ENCODE results near the gene TMEM232.

The TMEM232 gene

DNA sequence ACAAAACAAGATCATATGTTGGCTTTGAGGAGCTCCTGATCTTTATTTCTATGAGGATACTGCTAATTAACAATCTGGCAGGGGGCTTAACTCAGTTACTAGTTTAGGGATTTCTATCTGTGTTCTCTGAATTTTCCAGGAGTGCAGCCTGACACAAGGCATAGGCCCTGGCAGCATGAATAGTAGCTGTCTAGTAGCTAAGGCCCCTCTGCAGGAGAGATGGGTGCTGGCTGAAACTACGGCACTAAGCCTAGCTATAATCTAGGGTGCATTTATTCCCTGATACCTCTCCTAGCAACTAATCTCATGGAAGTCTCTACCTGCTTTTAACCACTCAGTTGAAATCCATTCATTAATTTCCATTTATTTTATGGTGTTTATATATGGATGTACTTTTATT, 268.2 kb downstream of the TMEM232 start:
- H3K27ac ChIP-seq, result no peak overlapping the region
- TF ChIP-seq, protein P1, sequence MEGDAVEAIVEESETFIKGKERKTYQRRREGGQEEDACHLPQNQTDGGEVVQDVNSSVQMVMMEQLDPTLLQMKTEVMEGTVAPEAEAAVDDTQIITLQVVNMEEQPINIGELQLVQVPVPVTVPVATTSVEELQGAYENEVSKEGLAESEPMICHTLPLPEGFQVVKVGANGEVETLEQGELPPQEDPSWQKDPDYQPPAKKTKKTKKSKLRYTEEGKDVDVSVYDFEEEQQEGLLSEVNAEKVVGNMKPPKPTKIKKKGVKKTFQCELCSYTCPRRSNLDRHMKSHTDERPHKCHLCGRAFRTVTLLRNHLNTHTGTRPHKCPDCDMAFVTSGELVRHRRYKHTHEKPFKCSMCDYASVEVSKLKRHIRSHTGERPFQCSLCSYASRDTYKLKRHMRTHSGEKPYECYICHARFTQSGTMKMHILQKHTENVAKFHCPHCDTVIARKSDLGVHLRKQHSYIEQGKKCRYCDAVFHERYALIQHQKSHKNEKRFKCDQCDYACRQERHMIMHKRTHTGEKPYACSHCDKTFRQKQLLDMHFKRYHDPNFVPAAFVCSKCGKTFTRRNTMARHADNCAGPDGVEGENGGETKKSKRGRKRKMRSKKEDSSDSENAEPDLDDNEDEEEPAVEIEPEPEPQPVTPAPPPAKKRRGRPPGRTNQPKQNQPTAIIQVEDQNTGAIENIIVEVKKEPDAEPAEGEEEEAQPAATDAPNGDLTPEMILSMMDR (IDR thresholded peaks at IDR 0.05), result no peak
- H3K4me1 ChIP-seq, result no peaks in the 10 kb centered on the region
- H3K9me3 ChIP-seq, result no peaks in the 10 kb centered on the region
- DNase-seq, result no peak
- H3K4me3 ChIP-seq, result no peak overlapping the region
- intact Hi-C loops (cut with DNase I; ENCODE audit: low total_unique reads), result no loop called here
- no peaks in the 10 kb centered on the region for H3K27me3 ChIP-seq
- H3K36me3 ChIP-seq, result no peaks in the 10 kb centered on the region

GRCh38 chr5:110442856-110443255, 283.6 kb downstream of the TMEM232 start:
- Histone ChIP-seq H3K36me3 (no peaks in the 10 kb centered on the region), H3K27me3 (no peaks in the 10 kb centered on the region), H3K4me1 (peaks cover 0 to 25% (median 4%) of the 10 kb centered on the region in 4 donors), H3K27ac (no peak overlapping the region), H3K9me3 (no peaks in the 10 kb centered on the region), H3K4me3 (no peak overlapping the region)
- TF ChIP-seq, protein P1 (IDR thresholded peaks at IDR 0.05), result no peak
- DNase-seq, result no peak
- intact Hi-C loops (cut with DNase I; ENCODE audit: low total_unique reads), result no loop called here

GRCh38 chr5:110441035-110441434, 285.4 kb downstream of the TMEM232 start:
- intact Hi-C loops (cut with DNase I; ENCODE audit: low total_unique reads), result no loop called here
- Histone ChIP-seq H3K9me3 (no peaks in the 10 kb centered on the region), H3K36me3 (no peaks in the 10 kb centered on the region), H3K4me3 (no peak overlapping the region), H3K4me1 (peaks cover 0 to 25% (median 4%) of the 10 kb centered on the region in 4 donors), H3K27ac (no peak overlapping the region), H3K27me3 (no peaks in the 10 kb centered on the region)
- TF ChIP-seq, protein P1 (IDR thresholded peaks at IDR 0.05), result peak in 1 of 2 experiments; percentile 14
- no peak for DNase-seq

GRCh38 chr5:110440058-110440457, 286.4 kb downstream of the TMEM232 start:
- Histone ChIP-seq H3K4me3 (no peak overlapping the region), H3K9me3 (no peaks in the 10 kb centered on the region), H3K27ac (peak overlapping the region in 1 of 2 donors; percentile 18), H3K36me3 (no peaks in the 10 kb centered on the region), H3K27me3 (no peaks in the 10 kb centered on the region), H3K4me1 (peaks cover 0 to 25% (median 4%) of the 10 kb centered on the region in 4 donors)
- intact Hi-C loops (cut with DNase I; ENCODE audit: low total_unique reads), result no loop called here
- no peak for DNase-seq
- TF ChIP-seq, protein P1 (IDR thresholded peaks at IDR 0.05), result no peak

GRCh38 chr5:110439296-110439695, 287.2 kb downstream of the TMEM232 start:
- no peaks in the 10 kb centered on the region for H3K27me3 ChIP-seq
- no peak overlapping the region for H3K4me3 ChIP-seq
- TF ChIP-seq, protein P1 (IDR thresholded peaks at IDR 0.05), result no peak
- H3K4me1 ChIP-seq, result peaks cover 0 to 25% (median 4%) of the 10 kb centered on the region in 4 donors
- intact Hi-C loops (cut with DNase I; ENCODE audit: low total_unique reads), result no loop called here
- H3K27ac ChIP-seq, result peak overlapping the region in 1 of 2 donors; percentile 18
- no peaks in the 10 kb centered on the region for H3K9me3 ChIP-seq
- H3K36me3 ChIP-seq, result no peaks in the 10 kb centered on the region
- DNase-seq, result no peak

DNA sequence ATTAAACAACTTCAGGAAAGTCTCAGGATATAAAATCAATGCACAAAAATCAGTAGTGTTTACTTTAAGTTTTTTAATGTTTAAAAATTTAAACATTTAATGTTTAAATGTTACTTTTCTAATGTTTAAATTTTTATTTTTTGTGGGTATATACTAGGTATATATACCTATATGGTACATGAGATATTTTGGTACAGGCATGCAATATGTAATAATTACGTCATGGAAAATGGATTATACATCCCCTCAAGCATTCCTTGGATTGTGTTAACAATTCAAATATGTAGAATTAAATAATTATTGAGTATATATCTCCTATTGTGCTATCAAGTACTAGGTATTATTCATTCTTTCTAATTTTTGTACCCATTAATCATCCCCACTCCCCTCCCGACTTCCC, 291.3 kb downstream of the TMEM232 start:
- Histone ChIP-seq H3K27me3 (no peaks in the 10 kb centered on the region), H3K36me3 (no peaks in the 10 kb centered on the region), H3K4me1 (peaks cover 0 to 15% (median 4%) of the 10 kb centered on the region in 4 donors), H3K9me3 (no peaks in the 10 kb centered on the region), H3K4me3 (no peak overlapping the region), H3K27ac (no peak overlapping the region)
- TF ChIP-seq, protein P1 (IDR thresholded peaks at IDR 0.05), result no peak
- DNase-seq, result no peak
- intact Hi-C loops (cut with DNase I; ENCODE audit: low total_unique reads), result no loop called here
